Left ventricle myocardium superior (tissue), 1 donor: ENCODE results near the gene SPAG9. TPM values are rescaled to one million over a fixed set of nuclear protein-coding genes. Genes with fewer than 3 reads are reported as not detected.
A peak's percentile ranks its signal among the peaks of the same experiment; 100 is the strongest.
"Not testable (repeated sequence)": the region's sequence is repeated elsewhere in the genome, so short reads cannot be mapped to it uniquely, and the experiment has no call there.

Source experiments
- ATAC-seq: fragments of 200-7000 bp; cut with Tn5 transposase; one replicate; pipeline ENCODE4 v1.9.1; 2020; ENCODE audit warnings: mild to moderate bottlenecking, moderate library complexity
- DNase-seq: peaks from one replicate; pipeline ENCODE4 v3.0.0-alpha.2; 2020
- intact Hi-C: fragments of 100-400 bp; cut with micrococcal nuclease; formaldehyde crosslinking; loops from one replicate; pipeline ENCODE4 v1.11.0; 2022
- total RNA-seq: library from RNA; stranded (reverse); fragmentation: NEBNext Ultra II Directional; extraction: Animal tissue kit (Norgen Biotek cat#: 25700); gene quantifications from one replicate; pipeline ENCODE4 v1.2.1, GENCODE V29; 2021
- donor health status: DM: no; HTN: yes; CAD: no; lungs with severe emphysema.

The SPAG9 gene
- total RNA-seq, 1 donor from 2014 or later: 42.8 TPM

GRCh38 chr17:50949128-50949988 lies 171.3 kb downstream of the SPAG9 start:
- intact Hi-C loops: no loop called here
- DNase-seq: no peak
- ATAC-seq: peak; percentile 0

- no peak for DNase-seq
- no peak for ATAC-seq
- intact Hi-C loops: no loop called here
These were observed 172.0 kb downstream of the SPAG9 start for GRCh38 chr17:50948711-50949110.

- DNase-seq (peak; percentile 80), ATAC-seq (no peak)
- intact Hi-C loops: no loop called here
These were observed 172.7 kb downstream of the SPAG9 start for GRCh38 chr17:50947782-50948543.

- intact Hi-C loops: no loop called here
- no peak for DNase-seq
- no peak for ATAC-seq
These were observed 173.5 kb downstream of the SPAG9 start for GRCh38 chr17:50946891-50947781.

- intact Hi-C loops: no loop called here
- ATAC-seq: no peak
- no peak for DNase-seq
These were observed 174.3 kb downstream of the SPAG9 start for GRCh38 chr17:50946223-50946890.

GRCh38 chr17:50945779-50946222 lies 174.9 kb downstream of the SPAG9 start:
- no peak for DNase-seq
- no peak for ATAC-seq
- intact Hi-C loops: no loop called here

GRCh38 chr17:50944902-50945720 lies 175.6 kb downstream of the SPAG9 start:
- DNase-seq (no peak), ATAC-seq (no peak)
- intact Hi-C loops: no loop called here

- DNase-seq: peak; percentile 89
- peak; percentile 80 for ATAC-seq
- intact Hi-C loops: no loop called here
These were observed 176.4 kb downstream of the SPAG9 start for GRCh38 chr17:50944054-50944901.

- intact Hi-C loops: no loop called here
- DNase-seq: no peak
- ATAC-seq: peak; percentile 6
These were observed 177.1 kb downstream of the SPAG9 start for GRCh38 chr17:50943575-50943933.

- intact Hi-C loops, ATAC-seq, DNase-seq: not testable (repeated sequence)
These were observed 179.0 kb downstream of the SPAG9 start for GRCh38 chr17:50941676-50942048.

GRCh38 chr17:50939795-50940684 lies 180.6 kb downstream of the SPAG9 start:
- intact Hi-C loops: loop anchor here (5.0 kb wide), 1 partner anchor 78 kb away; no protein-coding TSS in a partner anchor
- ATAC-seq (no peak), DNase-seq (no peak)

- DNase-seq: no peak
- ATAC-seq: no peak
- intact Hi-C loops: loop anchor here (5.0 kb wide), 1 partner anchor 77 kb away; no protein-coding TSS in a partner anchor
These were observed 181.2 kb downstream of the SPAG9 start for GRCh38 chr17:50939542-50939794.

GRCh38 chr17:50938821-50939541 lies 181.7 kb downstream of the SPAG9 start:
- DNase-seq (no peak), ATAC-seq (no peak)
- intact Hi-C loops: loop anchor here (5.0 kb wide), 1 partner anchor 77 kb away; no protein-coding TSS in a partner anchor

GRCh38 chr17:50935996-50936266 lies 184.7 kb downstream of the SPAG9 start:
- DNase-seq (no peak), ATAC-seq (no peak)
- intact Hi-C loops: loop anchor here (5.0 kb wide), 1 partner anchor 74 kb away; no protein-coding TSS in a partner anchor

- peak; percentile 10 for ATAC-seq
- intact Hi-C loops: loop anchor here (5.0 kb wide), 1 partner anchor 73 kb away; no protein-coding TSS in a partner anchor
- peak; percentile 71 for DNase-seq
These were observed 185.3 kb downstream of the SPAG9 start for GRCh38 chr17:50935221-50935995.
